Heart left ventricle (tissue), 13 donors: ENCODE data around the gene ANO2.

Source experiments
- POLR2A ChIP-seq, 2 donors: fragments of 450-650 bp; IDR thresholded peaks; one replicate each; pipeline ENCODE4 v1.6.1; 2017; ENCODE audit warnings: antibody characterized with exemption in 2 of 2, mild to moderate bottlenecking in 2 of 2, moderate library complexity in 2 of 2
- TF ChIP-seq, protein P1 (sequence below), 12 donors: fragments of 200-600 bp; sonication (generic) in 4 of 12; IDR thresholded peaks; one replicate each; pipeline versions ENCODE4 v1.5.0 to v1.8.0; 2018 to 2022; ENCODE audit warnings: antibody characterized with exemption in 12 of 12, mild to moderate bottlenecking in 5 of 12
- donor health status: ischemic (EF 13 %, LVEDD 7.1; RV severe dilation, severe dysfunction).
- donor health status: DM: no; HTN: yes; CAD: no.
- donor health status: DM: no; HTN: no; CAD: no.
- donor health status: ischemic (EF 25% LVEDD 6.9; RV normal size, moderate dysfunction).
- donor health status: ischemic (EF 25% LVEDD 5.7; RV mildly dilated, moderate dysfunction).
- donor health status: ischemic (EF 35%, LVEDD 5.7; RV mildly dilated, moderate dysfunction).
- donor health status: nonischemic (EF 11% LVEDD 7.7; RV severe dilation, severe dysfunction).
- donor health status: DM: yes; HTN: yes; CAD: no.
- donor health status: PGD.
- donor health status: ischemic (EF 29% LVEDD 5.4; RV normal size, mild dysfunction).
- donor health status: nonischemic (EF 23%, LVEDD 6.1; RV moderate dilation, normal function).

DNA sequence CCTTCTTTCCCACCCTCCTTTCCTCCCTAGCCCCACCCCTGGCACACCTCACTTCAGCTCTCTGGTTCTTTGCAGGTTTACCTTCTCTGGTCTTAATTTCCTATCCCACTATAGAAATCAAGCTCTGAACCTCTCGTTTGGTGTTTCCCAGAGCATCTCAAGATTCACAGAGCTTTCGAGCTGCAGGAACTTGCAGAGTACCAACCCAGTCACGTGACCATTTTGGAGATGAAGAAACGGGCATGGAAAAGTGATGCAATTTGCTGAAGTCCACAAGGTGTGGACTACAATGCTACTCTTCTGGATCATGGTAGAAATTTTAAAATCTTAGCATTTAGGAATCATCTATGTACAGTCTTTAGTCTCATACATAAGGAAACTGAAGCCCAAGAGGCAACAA is 307.4 kb downstream of the ANO2 start:
- TF ChIP-seq, protein P1, sequence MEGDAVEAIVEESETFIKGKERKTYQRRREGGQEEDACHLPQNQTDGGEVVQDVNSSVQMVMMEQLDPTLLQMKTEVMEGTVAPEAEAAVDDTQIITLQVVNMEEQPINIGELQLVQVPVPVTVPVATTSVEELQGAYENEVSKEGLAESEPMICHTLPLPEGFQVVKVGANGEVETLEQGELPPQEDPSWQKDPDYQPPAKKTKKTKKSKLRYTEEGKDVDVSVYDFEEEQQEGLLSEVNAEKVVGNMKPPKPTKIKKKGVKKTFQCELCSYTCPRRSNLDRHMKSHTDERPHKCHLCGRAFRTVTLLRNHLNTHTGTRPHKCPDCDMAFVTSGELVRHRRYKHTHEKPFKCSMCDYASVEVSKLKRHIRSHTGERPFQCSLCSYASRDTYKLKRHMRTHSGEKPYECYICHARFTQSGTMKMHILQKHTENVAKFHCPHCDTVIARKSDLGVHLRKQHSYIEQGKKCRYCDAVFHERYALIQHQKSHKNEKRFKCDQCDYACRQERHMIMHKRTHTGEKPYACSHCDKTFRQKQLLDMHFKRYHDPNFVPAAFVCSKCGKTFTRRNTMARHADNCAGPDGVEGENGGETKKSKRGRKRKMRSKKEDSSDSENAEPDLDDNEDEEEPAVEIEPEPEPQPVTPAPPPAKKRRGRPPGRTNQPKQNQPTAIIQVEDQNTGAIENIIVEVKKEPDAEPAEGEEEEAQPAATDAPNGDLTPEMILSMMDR (IDR thresholded peaks at IDR 0.05): no peak
- TF ChIP-seq POLR2A (IDR thresholded peaks at IDR 0.05): no peak
